ENCODE measurements around the gene MALL. TPM values are rescaled to one million over a fixed set of nuclear protein-coding genes. Genes with fewer than 3 reads are reported as not detected.

Gene MALL
- total and polyA plus RNA-seq, 2 of the 8 experiments (the other 6 are each of a cell fraction or from before 2014, with no cell fraction given), result 3.9 to 8.0 TPM

DNA sequence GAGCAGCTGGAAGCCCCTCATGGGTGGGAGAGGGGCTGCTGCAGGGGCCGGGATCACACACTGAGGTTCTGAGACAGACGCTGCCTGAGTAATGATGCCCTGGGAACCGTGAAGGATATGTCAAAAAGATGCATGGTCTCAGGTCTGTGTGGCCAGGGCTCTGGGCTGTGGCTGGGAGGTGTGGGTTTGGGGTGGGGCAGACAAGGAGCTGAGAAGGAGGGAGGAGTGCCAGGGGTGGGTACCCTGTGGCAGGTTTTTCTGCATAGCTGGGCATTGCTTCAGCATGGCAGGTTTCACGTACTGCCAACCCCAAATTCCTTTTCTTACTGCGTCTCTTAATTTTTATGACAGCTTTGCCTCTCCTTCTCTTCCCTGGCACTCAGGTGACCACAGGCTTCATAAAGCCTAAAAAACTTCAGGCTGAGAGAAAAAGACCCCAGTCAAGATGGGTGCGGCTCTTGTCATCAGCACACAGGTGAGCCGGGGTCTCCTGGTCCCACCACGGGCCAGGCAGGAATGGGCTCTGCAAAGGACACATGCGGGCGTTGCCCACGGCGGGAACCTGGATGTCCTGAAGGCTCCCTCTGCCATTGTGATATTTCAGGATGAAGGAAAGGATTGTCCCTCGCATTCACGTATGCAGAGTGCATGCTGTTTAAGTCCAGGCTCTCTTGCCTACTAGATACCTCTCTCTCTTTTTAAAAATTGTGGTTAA, 18.0 kb downstream of the MALL start:
- Histone ChIP-seq H2BK12ac (ENCODE audit: low read depth, low read length) (no peak overlapping the region), H2BK120ac (replicated peaks; ENCODE audit: low read depth, low read length) (no peak overlapping the region), H3K9me3 (ENCODE audit: insufficient read depth in 2 of 2, low read depth in 1 of 2, low read length in 1 of 2) (no peaks in the 10 kb centered on the region), H2BK5ac (ENCODE audit: low read depth, low read length) (no peak overlapping the region), H4K20me1 (replicated peaks in 1 of 2; ENCODE audit: control insufficient read depth in 1 of 2, insufficient read depth in 2 of 2, low read length in 2 of 2) (no peaks in the 10 kb centered on the region), H3K4me2 (ENCODE audit: insufficient read depth in 1 of 2, low read depth in 2 of 2, low read length in 2 of 2) (no peak overlapping the region), H3K23me2 (ENCODE audit: low read depth, low read length) (no peaks in the 10 kb centered on the region), H3K56ac (replicated peaks; ENCODE audit: insufficient read length, low read depth, low read length) (no peak overlapping the region), H3K4ac (replicated peaks; ENCODE audit: insufficient read length, low read depth, low read length) (no peak overlapping the region), H2BK20ac (ENCODE audit: low read length) (no peak overlapping the region), H3K36me3 (ENCODE audit: control insufficient read depth in 2 of 4, insufficient read depth in 4 of 4, low read length in 3 of 4) (no peaks in the 10 kb centered on the region), H3K79me1 (ENCODE audit: low read depth, low read length) (no peaks in the 10 kb centered on the region), H4K8ac (ENCODE audit: extremely low read depth, insufficient read depth, low read length) (no peak overlapping the region), H4K5ac (ENCODE audit: insufficient read length, low read depth, low read length) (no peak overlapping the region), H4K91ac (replicated peaks; ENCODE audit: insufficient read length, low read length) (no peak overlapping the region), H3K4me3 (ENCODE audit: extremely low read depth in 1 of 4, insufficient read depth in 2 of 4, low read depth in 3 of 4, low read length in 4 of 4) (no peak overlapping the region), H3K4me1 (replicated peaks in 1 of 4; ENCODE audit: control insufficient read depth in 3 of 4, insufficient read depth in 4 of 4, low read length in 3 of 4) (no peaks in the 10 kb centered on the region; a peak in 2 of 7 replicates), H2AFZ (ENCODE audit: low read length) (no peak overlapping the region), H2BK15ac (ENCODE audit: low read length) (no peak overlapping the region), H3K9ac (replicated peaks in 1 of 4; ENCODE audit: extremely low read depth in 1 of 4, low read depth in 3 of 4, low read length in 3 of 4) (no peak overlapping the region), H3K23ac (ENCODE audit: insufficient read length) (no peak overlapping the region), H3K79me2 (ENCODE audit: control insufficient read depth in 1 of 2, insufficient read depth in 2 of 2, low read length in 2 of 2) (no peaks in the 10 kb centered on the region), H2AK5ac (ENCODE audit: low read depth, low read length) (no peak overlapping the region), H3K27me3 (replicated peaks in 1 of 4; ENCODE audit: control insufficient read depth in 3 of 4, extremely low read depth in 1 of 4, insufficient read depth in 3 of 4, low read length in 3 of 4) (no peaks in the 10 kb centered on the region), H3K27ac (ENCODE audit: low read depth, low read length) (no peak overlapping the region), H3K14ac (ENCODE audit: insufficient read length) (no peak overlapping the region), H3K18ac (ENCODE audit: extremely low read depth, low read length) (no peak overlapping the region)
- WGBS, 2 experiments (ENCODE audit: extremely low coverage in 1 of 2, insufficient coverage in 1 of 2, insufficient read length in 1 of 2, insufficient replicate concordance in 2 of 2, low coverage in 1 of 2, low lambda C conversion rate in 2 of 2, missing lambda C conversion rate in 1 of 2), result 94% methylated on average over 13 of the region's 14 CpGs; no CpG with 5 or more reads in 1 of the 2 experiments
- no peak for FAIRE-seq
- ChIA-PET CTCF (ENCODE audit: partially characterized antibody) (interaction anchor here (2.1 kb wide), 1 partner anchor 18 kb away, joined by 7 read pairs; the partner anchor contains the start of gene MALL), POLR2A (ENCODE audit: partially characterized antibody) (no interaction called here)
- DNase-seq (ENCODE audit: low read depth in 1 of 2, low spot score in 2 of 2), result no peak
- TF ChIP-seq HDAC2 (IDR thresholded peaks at IDR 0.05; ENCODE audit: borderline replicate concordance in 1 of 2, low read depth in 2 of 2, low read length in 2 of 2) (no peak), CREB1 (IDR thresholded peaks at IDR 0.05) (no peak), ATF3 (IDR thresholded peaks at IDR 0.05; ENCODE audit: insufficient read depth, low read depth, low read length) (no peak), TEAD4 (IDR thresholded peaks at IDR 0.05; ENCODE audit: low read depth, low read length) (no peak), GTF2F1 (IDR thresholded peaks at IDR 0.05; ENCODE audit: borderline replicate concordance, low read depth, low read length) (no peak), KDM4A (IDR thresholded peaks at IDR 0.05; ENCODE audit: low read depth, low read length, severe bottlenecking) (no peak), CEBPB (IDR thresholded peaks at IDR 0.05; ENCODE audit: low read depth, low read length) (no peak), BACH1 (IDR thresholded peaks at IDR 0.05; ENCODE audit: low read length) (no peak), RXRA (IDR thresholded peaks at IDR 0.05; ENCODE audit: insufficient read depth, low read depth, low read length) (no peak), SIN3A (conservative IDR thresholded peaks at IDR 0.05 in 1 of 2, IDR thresholded peaks at IDR 0.05 in 1 of 2; ENCODE audit: low read depth in 1 of 2, low read length in 2 of 2) (no peak)
